Omental fat pad (tissue), 4 donors: Measurements from ENCODE around the gene PSMD4. TPM values are rescaled to one million over a fixed set of nuclear protein-coding genes. Genes with fewer than 3 reads are reported as not detected.
A peak's percentile ranks its signal among the peaks of the same experiment; 100 is the strongest.

ENCODE experiments used
- ATAC-seq: fragments of 150-250 bp; one replicate; pipeline ENCODE4 v1.9.1; 2016; ENCODE audit warnings: mild to moderate bottlenecking, moderate library complexity; ENCODE audit not compliant: low FRiP score
- DNase-seq: peaks from one replicate; pipeline ENCODE4 v3.0.0-alpha.2; 2019; ENCODE audit warnings: low spot score
- CTCF ChIP-seq, 3 donors: fragments of 450-650 bp; IDR thresholded peaks; one replicate each; pipeline ENCODE4 v1.5.1; 2016 to 2017; ENCODE audit warnings: antibody characterized with exemption in 3 of 3, mild to moderate bottlenecking in 3 of 3, moderate library complexity in 2 of 3
- small RNA-seq: library from RNA; depleted of rRNA; stranded (forward); fragments of <200 nt; gene quantifications from one replicate; pipeline ENCODE3, GENCODE V24; 2016
- total RNA-seq, 4 donors: library from RNA; depleted of rRNA; stranded (reverse); fragments of >200 nt; gene quantifications; one replicate each; pipeline ENCODE4 v1.1.0, GENCODE V29; 2016

The PSMD4 gene
- total RNA-seq, 4 donors from 2014 or later: 96.4 to 148 (median 131) TPM

GRCh38 chr1:151314137-151314875 is 59.8 kb downstream of the PSMD4 start:
- no peak for TF ChIP-seq CTCF (IDR thresholded peaks at IDR 0.05)
- peak; percentile 31 for ATAC-seq
- peak; percentile 55 for DNase-seq

- no peak for TF ChIP-seq CTCF (IDR thresholded peaks at IDR 0.05)
- no peak for DNase-seq
- no peak for ATAC-seq
Measured at GRCh38 chr1:151315565-151316235, 61.2 kb downstream of the PSMD4 start.

Small RNAs within 50 kb of the gene (small RNA-seq; reads per million reads assigned to genes)
- not detected for gene RN7SL444P

Other genes starting within 250 kb of the PSMD4 start
- gene MINDY1, start 247.8 kb upstream of the PSMD4 start, total RNA-seq: 10 to 100 TPM; 15.5 to 35.4 (median 33.2) TPM
- gene PRUNE1, start 246.3 kb upstream of the PSMD4 start, total RNA-seq: 10 to 100 TPM in 3 of 4 donors, 1 to 10 TPM in 1; 6.2 to 20.6 (median 16.2) TPM
- gene BNIPL, start 218.1 kb upstream of the PSMD4 start, total RNA-seq: under 1 TPM in 3 of 4 donors, not detected in 1; 0.63 to 0.74 (median 0.69) TPM
- 1 to 10 TPM; 2.8 to 7.8 (median 5.6) TPM for gene C1orf56, start 207.0 kb upstream of the PSMD4 start, total RNA-seq
- 100 to 1,000 TPM in 1 of 4 donors, 10 to 100 TPM in 3; 56.6 to 115 (median 92.0) TPM for gene CDC42SE1, start 195.1 kb upstream of the PSMD4 start, total RNA-seq
- 1 to 10 TPM in 2 of 4 donors, under 1 TPM in 2; 0.47 to 6.6 (median 0.79) TPM for gene MLLT11, start 194.3 kb upstream of the PSMD4 start, total RNA-seq
- 10 to 100 TPM; 15.0 to 36.1 (median 21.2) TPM for gene GABPB2, start 184.0 kb upstream of the PSMD4 start, total RNA-seq
- gene SEMA6C, start 108.1 kb upstream of the PSMD4 start, total RNA-seq: 10 to 100 TPM in 1 of 4 donors, 1 to 10 TPM in 3; 2.6 to 25.5 (median 4.1) TPM
- gene TNFAIP8L2, start 98.1 kb upstream of the PSMD4 start, total RNA-seq: 10 to 100 TPM in 3 of 4 donors, 1 to 10 TPM in 1; 7.6 to 16.4 (median 13.0) TPM
- gene LYSMD1, start 88.8 kb upstream of the PSMD4 start, total RNA-seq: 10 to 100 TPM in 2 of 4 donors, 1 to 10 TPM in 2; 4.1 to 11.0 (median 9.8) TPM
- gene SCNM1, start 88.6 kb upstream of the PSMD4 start, total RNA-seq: 10 to 100 TPM; 12.0 to 24.7 (median 20.7) TPM
- gene TMOD4, start 78.8 kb upstream of the PSMD4 start, total RNA-seq: 1 to 10 TPM in 1 of 4 donors, not detected in 3; 1.9 TPM
- gene VPS72, start 64.5 kb upstream of the PSMD4 start, total RNA-seq: 10 to 100 TPM; 24.0 to 26.1 (median 24.6) TPM
- 10 to 100 TPM; 31.5 to 94.2 (median 59.4) TPM for gene PIP5K1A, start 56.2 kb upstream of the PSMD4 start, total RNA-seq
- 10 to 100 TPM; 10.1 to 15.3 (median 14.2) TPM for gene ZNF687, start 27.6 kb downstream of the PSMD4 start, total RNA-seq
- 100 to 1,000 TPM in 1 of 4 donors, 10 to 100 TPM in 3; 80.4 to 109 (median 87.2) TPM for gene PI4KB, start 72.7 kb downstream of the PSMD4 start, total RNA-seq
- 10 to 100 TPM; 20.1 to 50.6 (median 24.4) TPM for gene RFX5, start 92.5 kb downstream of the PSMD4 start, total RNA-seq
- gene SELENBP1, start 118.0 kb downstream of the PSMD4 start, total RNA-seq: 100 to 1,000 TPM in 2 of 4 donors, 10 to 100 TPM in 2; 35.7 to 190 (median 128) TPM
- gene PSMB4, start 144.8 kb downstream of the PSMD4 start, total RNA-seq: 100 to 1,000 TPM; 218 to 238 (median 231) TPM
- 10 to 100 TPM; 32.9 to 60.8 (median 40.1) TPM for gene POGZ, start 204.8 kb downstream of the PSMD4 start, total RNA-seq